Endothelial cell of umbilical vein (primary cell): ENCODE data around the gene C2CD4D. TPM values are rescaled to one million over a fixed set of nuclear protein-coding genes. Genes with fewer than 3 reads are reported as not detected.

Source experiments
- BruUV-seq: library from RNA; stranded (reverse); fragments of 400-500 nt; replicated peaks from 2 replicates; lab custom pipeline; 2021; lab: Mats Ljungman, UMichigan
- CTCF ChIA-PET: fragments of 300-600, 350-600 bp; sonication (Branson Sonifier 250); formaldehyde crosslinking; loops from one replicate; lab custom pipeline; 2021; ENCODE audit warnings: antibody characterized with exemption, inconsistent platforms; lab: Charles Lee
- POLR2A ChIA-PET: fragments of 300-600, 350-600 bp; sonication (Branson Sonifier 250); formaldehyde crosslinking; loops from one replicate; lab custom pipeline; 2021; ENCODE audit warnings: antibody characterized with exemption, inconsistent platforms; lab: Charles Lee
- DNase-seq: peaks from one replicate; pipeline ENCODE4 v3.0.0-alpha.2; 2011; ENCODE audit warnings: low read depth, low spot score
- FAIRE-seq: peaks from 2 replicates; lab custom pipeline; 2011; peaks lifted over from hg19 to GRCh38; lab: Jason Lieb, UNC
- H2AFZ ChIP-seq: 2 replicates; pipeline ENCODE4 v1.6.0; 2012; ENCODE audit warnings: low read depth, low read length, control low read depth, inconsistent platforms
- H3K27ac ChIP-seq: 2 replicates; pipeline ENCODE4 v1.5.1; 2011; ENCODE audit warnings: low read depth, mild to moderate bottlenecking, control low read depth, low read length, moderate library complexity; ENCODE audit not compliant: insufficient read depth
- H3K27me3 ChIP-seq, 2 experiments: 2 replicates each; pipeline versions ENCODE4 v1.6.0 to v1.6.1; 2011; ENCODE audit warnings: low read length in 2 of 2, mixed read lengths in 1 of 2; ENCODE audit not compliant: control insufficient read depth in 2 of 2, insufficient read depth in 2 of 2
- H3K36me3 ChIP-seq, 2 experiments: 2 replicates in 1 of 2; 3 replicates in 1 of 2; pipeline ENCODE4 v1.5.1; 2011; ENCODE audit warnings: low read length in 2 of 2, mild to moderate bottlenecking in 1 of 2, moderate library complexity in 1 of 2; ENCODE audit not compliant: control insufficient read depth in 2 of 2, insufficient read depth in 2 of 2; ENCODE audit errors: extremely low read depth in 1 of 2
- H3K4me1 ChIP-seq: 3 replicates; pipeline ENCODE4 v1.5.1; 2011; ENCODE audit warnings: mild to moderate bottlenecking, low read length; ENCODE audit not compliant: control insufficient read depth, insufficient read depth; ENCODE audit errors: extremely low read depth
- H3K4me2 ChIP-seq: 2 replicates; pipeline ENCODE4 v1.6.1; 2011; ENCODE audit warnings: low read length, control low read depth, mixed read lengths; ENCODE audit not compliant: insufficient read depth
- H3K4me3 ChIP-seq, 3 experiments: fragments of 200-600 bp in 1 of 3; sonication (generic), shearing (Covaris generic) in 1 of 3; replicated peaks in 1 of 3; 2 replicates each; pipeline ENCODE4 v1.5.1; 2011 to 2016; ENCODE audit warnings: control low read depth in 3 of 3, low read length in 3 of 3, mild to moderate bottlenecking in 2 of 3, inconsistent platforms in 1 of 3, low read depth in 1 of 3, moderate library complexity in 1 of 3; ENCODE audit not compliant: insufficient read depth in 1 of 3
- H3K79me2 ChIP-seq: 2 replicates; pipeline ENCODE4 v1.6.0; 2012; ENCODE audit warnings: low read length, inconsistent platforms; ENCODE audit not compliant: control insufficient read depth, insufficient read depth
- H3K9ac ChIP-seq: replicated peaks from 2 replicates; pipeline ENCODE3; 2011; ENCODE audit warnings: low read length, control low read depth; ENCODE audit not compliant: insufficient read depth; ENCODE audit errors: extremely low read depth
- H3K9me1 ChIP-seq: replicated peaks from 3 replicates; pipeline ENCODE4 v1.6.0; 2011; ENCODE audit warnings: mild to moderate bottlenecking, low read length; ENCODE audit not compliant: control insufficient read depth, insufficient read depth; ENCODE audit errors: extremely low read depth
- H3K9me3 ChIP-seq: replicated peaks from 2 replicates; pipeline ENCODE4 v1.5.1; 2012; ENCODE audit warnings: low read length, inconsistent platforms; ENCODE audit not compliant: control insufficient read depth, insufficient read depth
- H4K20me1 ChIP-seq: replicated peaks from 2 replicates; pipeline ENCODE3; 2011; ENCODE audit warnings: mild to moderate bottlenecking, low read length; ENCODE audit not compliant: control insufficient read depth, insufficient read depth; ENCODE audit errors: extremely low read depth
- EZH2 ChIP-seq: IDR thresholded peaks from 2 replicates; pipeline ENCODE4 v1.6.1; 2012; ENCODE audit warnings: borderline replicate concordance, low read depth, mild to moderate bottlenecking, moderate library complexity, low read length, inconsistent platforms; ENCODE audit not compliant: severe bottlenecking
- FOS ChIP-seq: IDR thresholded peaks from 2 replicates; pipeline ENCODE4 v1.6.1; 2011; ENCODE audit warnings: mild to moderate bottlenecking, low read length, moderate library complexity, borderline replicate concordance; ENCODE audit not compliant: insufficient read depth
- GATA2 ChIP-seq: IDR thresholded peaks from 2 replicates; pipeline ENCODE4 v1.7.0; 2011; ENCODE audit warnings: low read depth, mild to moderate bottlenecking, moderate library complexity, mixed read lengths, low read length; ENCODE audit not compliant: insufficient read length, insufficient read depth
- JUN ChIP-seq: IDR thresholded peaks from 2 replicates; pipeline ENCODE4 v1.6.1; 2011; ENCODE audit warnings: borderline replicate concordance, low read depth; ENCODE audit not compliant: insufficient read length, insufficient read depth
- MAX ChIP-seq: IDR thresholded peaks from 2 replicates; pipeline ENCODE4 v1.6.1; 2011; ENCODE audit not compliant: insufficient read depth, insufficient read length
- POLR2A ChIP-seq: IDR thresholded peaks from 2 replicates; pipeline ENCODE4 v1.6.1; 2012; ENCODE audit warnings: low read depth, mild to moderate bottlenecking, control low read depth, low read length
- dilution Hi-C: fragments of 300-500 bp; cut with MboI; formaldehyde crosslinking; loops from one replicate; pipeline ENCODE4 v1.15.0; 2019; ENCODE audit warnings: low sequenced_read_pairs; ENCODE audit not compliant: extremely low pct_ligation_motif_present
- intact Hi-C: fragments of 100-400 bp; cut with micrococcal nuclease; formaldehyde crosslinking; loops from one replicate; pipeline ENCODE4 v1.10.0; 2022
- polyA plus RNA-seq, 4 experiments: library from polyadenylated mRNA; depleted of rRNA in 3 of 4; stranded (reverse) in 3 of 4; unstranded in 1 of 4; fragments of >200 nt; gene quantifications; 2 replicates each; pipeline versions ENCODE4 v1.2.1 to v1.2.3, GENCODE V29; 2011 to 2012; ENCODE audit warnings: missing spikeins in 1 of 4
- total RNA-seq: library from RNA; stranded (reverse); gene quantifications from 2 replicates; pipeline ENCODE4 v1.2.3, GENCODE V29; 2021

C2CD4D gene
- total and polyA plus RNA-seq, 2 donors (not counting 3 experiments of a cell fraction or from before 2014, with no cell fraction given): not detected

DNA sequence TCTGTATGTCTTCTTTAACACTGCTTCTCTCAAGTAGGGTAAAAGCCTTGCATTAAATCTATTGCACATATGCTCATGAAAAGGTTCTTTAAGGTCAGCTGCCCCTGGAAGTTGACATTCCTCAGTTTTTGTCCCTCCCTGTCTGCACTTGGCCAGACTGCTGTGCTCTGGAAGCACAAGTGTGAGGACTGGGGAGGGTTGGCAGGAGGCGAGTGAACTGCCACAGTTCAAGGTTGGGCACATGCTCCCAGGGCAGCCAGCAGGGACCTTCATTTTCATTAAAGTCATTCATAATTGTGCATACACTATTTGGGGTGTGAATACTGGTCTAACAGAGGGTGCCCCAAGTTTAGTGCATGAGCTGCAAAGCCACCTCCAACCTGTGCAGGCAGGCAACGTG lies 24.8 kb upstream of the C2CD4D start:
- Histone ChIP-seq H3K36me3 (no peaks in the 10 kb centered on the region), H3K9ac (no peak overlapping the region), H3K4me2 (no peak overlapping the region), H3K27ac (no peak overlapping the region), H4K20me1 (no peaks in the 10 kb centered on the region), H3K79me2 (no peaks in the 10 kb centered on the region), H3K27me3 (no peaks in the 10 kb centered on the region), H3K9me1 (no peaks in the 10 kb centered on the region), H3K4me1 (peaks cover 16% of the 10 kb centered on the region), H3K4me3 (no peak overlapping the region), H3K9me3 (no peaks in the 10 kb centered on the region), H2AFZ (no peak overlapping the region)
- ChIA-PET CTCF (no interaction called here), POLR2A (no interaction called here)
- FAIRE-seq (no peak), DNase-seq (no peak)
- no TSS peak for BruUV-seq
- dilution Hi-C loops: no loop called here
- TF ChIP-seq EZH2 (no peak), JUN (no peak), FOS (no peak)
- intact Hi-C loops: no loop called here

DNA sequence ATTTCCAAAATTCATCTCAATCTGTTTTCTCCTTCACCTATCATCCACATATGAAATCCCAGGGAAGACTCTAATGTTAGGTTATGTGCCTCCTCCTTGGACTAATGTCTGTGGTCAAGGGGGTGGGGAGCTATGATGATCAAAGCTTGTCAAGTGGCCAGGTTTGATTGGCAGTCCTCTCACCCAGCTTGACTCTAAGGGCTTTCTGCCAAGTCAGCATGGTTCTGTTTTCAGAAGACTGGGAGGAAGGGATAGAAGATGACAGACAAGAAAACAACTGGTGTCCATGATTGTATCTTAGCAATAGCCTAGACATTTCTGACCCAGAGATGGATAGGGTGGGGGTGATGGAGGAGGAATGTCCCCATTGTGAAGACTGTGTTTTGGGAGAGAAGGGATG lies 23.0 kb upstream of the C2CD4D start:
- Histone ChIP-seq H2AFZ (no peak overlapping the region), H3K9me3 (no peaks in the 10 kb centered on the region), H3K9me1 (no peaks in the 10 kb centered on the region), H3K4me2 (no peak overlapping the region), H3K4me3 (no peak overlapping the region), H4K20me1 (no peaks in the 10 kb centered on the region), H3K4me1 (peaks cover 10% of the 10 kb centered on the region), H3K9ac (no peak overlapping the region), H3K79me2 (no peaks in the 10 kb centered on the region), H3K27ac (no peak overlapping the region), H3K27me3 (no peaks in the 10 kb centered on the region), H3K36me3 (no peaks in the 10 kb centered on the region)
- DNase-seq (no peak), FAIRE-seq (no peak)
- CTCF ChIA-PET: no interaction called here
- POLR2A ChIA-PET: no interaction called here
- TF ChIP-seq MAX (no peak), EZH2 (no peak), GATA2 (no peak), FOS (no peak), POLR2A (no peak)
- dilution Hi-C loops (no loop called here), intact Hi-C loops (no loop called here)
- BruUV-seq: no TSS peak
